ENCODE measurements around the gene IL17C. TPM values are rescaled to one million over a fixed set of nuclear protein-coding genes. Genes with fewer than 3 reads are reported as not detected.

The IL17C gene
- total RNA-seq, 1 donor from 2014 or later, result not detected

DNA sequence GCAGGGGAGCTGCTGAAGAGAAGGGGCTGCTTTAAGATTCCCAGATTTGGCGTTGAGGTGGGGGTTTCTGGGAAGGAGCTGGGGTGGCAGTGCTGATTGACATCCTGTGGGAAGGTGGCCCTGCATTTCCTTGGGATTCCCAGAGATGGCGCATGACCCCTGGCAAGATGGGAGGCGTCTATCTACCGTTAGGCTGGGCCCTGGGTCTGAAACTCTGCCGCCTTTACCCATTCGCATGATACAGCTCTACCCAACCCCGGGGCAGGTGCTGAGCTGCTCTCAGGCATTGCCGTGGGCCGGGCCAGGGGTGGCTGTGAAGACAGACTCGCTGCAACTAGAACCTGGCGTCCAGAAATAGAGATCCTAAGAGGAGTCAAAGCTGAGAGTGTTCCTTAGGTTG is 34.4 kb downstream of the IL17C start:
- DNase-seq (ENCODE audit: low spot score), result no peak
- intact Hi-C loops (cut with DNase I), result no loop called here
- no peak for ATAC-seq

DNA sequence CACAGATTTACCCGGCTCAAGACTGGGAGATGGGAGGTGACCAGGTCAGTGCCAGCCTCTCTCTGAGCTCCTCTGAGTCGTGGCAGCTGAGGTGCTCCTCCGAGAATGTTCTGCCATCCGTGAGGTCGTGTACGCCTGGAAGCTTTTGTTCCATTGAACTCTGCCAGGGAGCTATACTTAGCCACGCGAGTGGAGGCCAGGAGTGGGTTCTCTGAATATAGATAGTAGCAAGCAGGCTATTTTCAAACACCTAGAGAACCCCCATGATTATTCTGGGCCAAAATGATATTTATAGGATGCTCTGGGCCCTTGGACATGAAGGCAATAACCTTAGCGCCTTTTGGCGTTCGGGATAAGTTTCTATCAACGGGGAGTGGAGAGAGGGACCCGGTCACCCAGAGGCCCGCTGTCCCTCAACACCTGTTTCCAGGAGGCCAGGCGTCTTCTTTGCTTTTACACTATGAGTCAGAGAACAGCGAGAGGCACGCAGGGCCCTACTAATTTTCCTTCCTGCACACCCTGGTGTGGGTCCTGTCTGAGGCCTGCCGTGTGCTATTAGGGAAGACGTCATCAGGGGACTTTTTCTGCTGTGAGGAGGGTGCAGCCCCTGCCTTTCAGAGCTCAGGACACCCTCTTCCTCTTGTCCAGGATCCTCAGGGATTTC is 35.5 kb downstream of the IL17C start:
- intact Hi-C loops (cut with DNase I), result no loop called here
- DNase-seq (ENCODE audit: low spot score) (no peak), ATAC-seq (no peak)

DNA sequence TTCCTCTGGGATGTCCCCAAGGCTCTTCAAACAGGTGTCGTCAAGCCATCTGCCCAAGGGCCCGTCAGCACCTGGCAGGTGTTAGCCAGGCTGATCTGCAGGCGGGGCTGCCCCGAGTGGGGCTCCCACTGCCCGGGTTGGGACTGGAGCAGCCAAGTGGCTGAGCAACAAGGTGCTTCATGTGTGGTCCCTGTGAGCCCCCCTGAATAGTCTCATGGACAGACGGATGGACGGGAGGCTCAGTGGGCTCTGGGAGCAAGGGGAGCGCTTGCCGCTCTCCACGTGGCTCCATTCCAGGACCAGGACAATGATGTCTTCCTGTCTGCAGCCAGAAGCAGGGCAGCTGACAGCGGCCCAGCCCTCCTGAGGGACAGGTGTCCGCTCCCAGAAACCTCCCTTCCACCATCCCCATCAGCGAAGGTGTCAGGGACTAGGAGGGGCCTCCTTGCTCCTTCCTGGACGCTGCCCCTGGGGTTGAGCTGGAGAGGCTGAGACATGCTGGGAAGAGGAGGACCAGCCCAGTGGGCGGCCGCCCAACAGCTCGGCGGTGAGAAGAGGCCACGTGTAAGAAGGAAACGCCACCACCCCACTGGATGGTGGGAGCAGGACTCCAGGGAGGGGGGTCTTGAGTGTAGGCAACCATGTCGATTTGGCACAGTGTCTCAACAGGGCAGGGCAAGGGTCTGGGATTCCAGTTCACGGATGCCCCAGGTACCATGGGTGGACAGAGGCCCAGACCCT is 38.3 kb downstream of the IL17C start:
- intact Hi-C loops (cut with DNase I), result no loop called here
- DNase-seq (ENCODE audit: low spot score) (no peak), ATAC-seq (no peak)

DNA sequence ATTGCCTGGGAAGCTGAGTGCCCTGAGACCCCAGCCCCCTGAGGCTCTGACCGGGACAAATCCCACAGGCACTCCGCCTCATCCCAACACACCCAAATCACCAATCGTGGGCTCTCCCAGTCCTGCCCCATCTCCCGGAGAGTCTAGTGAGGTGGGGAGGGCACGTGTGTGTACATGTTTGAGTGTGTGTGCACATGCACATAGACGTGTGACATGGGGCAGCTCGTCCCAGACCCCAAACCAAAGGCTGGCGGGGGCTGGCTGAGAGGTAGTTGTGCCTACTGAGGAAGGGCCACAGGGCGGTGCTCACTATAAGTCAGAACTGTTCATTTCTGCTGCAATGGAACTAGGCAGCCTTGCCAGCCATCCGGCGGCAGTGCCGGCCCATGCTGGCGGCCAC is 39.3 kb downstream of the IL17C start:
- no peak for DNase-seq (ENCODE audit: low spot score)
- no peak for ATAC-seq

DNA sequence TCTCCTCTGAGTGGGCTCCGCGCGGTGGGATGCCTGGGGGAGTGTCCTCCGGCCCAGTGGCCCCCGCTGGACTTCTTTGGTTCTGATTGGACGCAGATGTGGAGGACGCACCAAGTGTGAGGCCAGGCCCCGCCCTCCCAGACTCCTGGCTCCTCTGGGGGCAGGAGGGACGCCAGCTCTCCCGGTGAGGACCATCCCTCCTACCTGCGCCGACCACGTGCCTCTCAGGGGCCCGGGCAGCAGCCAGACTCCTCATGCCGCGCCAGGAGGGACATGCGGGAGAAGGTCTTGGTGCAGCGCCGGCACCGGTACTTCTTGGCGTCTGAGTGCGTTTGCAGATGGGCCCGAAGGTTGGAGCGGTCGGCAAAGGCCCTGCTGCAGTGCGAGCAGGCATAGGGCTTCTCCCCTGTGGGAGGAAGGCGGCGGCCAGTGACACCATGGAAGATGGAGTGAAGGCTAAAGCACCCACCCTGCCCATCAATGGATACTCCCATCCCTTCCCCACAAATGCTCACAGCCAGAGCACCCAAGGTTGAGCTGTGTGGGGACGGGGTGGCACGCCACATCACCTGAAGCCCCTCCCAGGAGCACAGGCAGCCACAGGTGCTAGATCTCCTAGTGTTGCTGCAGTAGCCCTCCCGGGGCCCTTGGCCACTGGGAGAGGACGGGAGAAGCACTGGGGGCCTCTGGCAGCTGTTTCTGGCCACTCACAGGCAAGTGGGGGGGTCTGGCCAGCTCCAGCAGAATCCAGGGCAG is 40.0 kb downstream of the IL17C start:
- no peak for DNase-seq (ENCODE audit: low spot score)
- intact Hi-C loops (cut with DNase I), result no loop called here
- no peak for ATAC-seq

More for the DNA sequence above, 39.3 kb downstream of the IL17C start:
- intact Hi-C loops (cut with DNase I), result no loop called here

DNA sequence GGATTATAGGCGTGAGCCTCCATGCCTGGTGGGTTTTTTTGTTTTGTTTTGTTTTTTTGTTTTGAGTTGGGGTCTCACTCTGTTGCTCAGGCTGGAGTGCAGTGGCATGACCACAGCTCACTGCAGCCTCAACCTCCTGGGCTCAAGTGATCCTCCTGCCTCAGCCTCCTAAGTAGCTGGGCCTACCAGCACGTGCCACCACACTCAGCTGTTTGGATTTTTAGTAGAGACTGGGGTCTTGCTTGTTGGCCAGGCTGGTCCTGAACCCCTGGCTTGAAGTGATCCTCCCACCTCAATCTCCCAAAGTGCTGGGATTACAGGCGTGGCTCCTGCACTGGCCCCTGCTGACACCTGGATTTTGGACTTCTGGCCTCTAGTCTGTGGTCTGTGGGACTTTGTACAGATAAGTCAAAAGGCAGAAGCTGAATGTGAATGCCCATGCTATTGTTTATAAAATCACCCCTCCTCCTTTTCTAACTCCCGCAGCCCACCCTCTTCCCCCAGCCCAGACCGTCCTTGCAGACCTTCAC is 42.2 kb downstream of the IL17C start:
- ATAC-seq (no peak), DNase-seq (ENCODE audit: low spot score) (no peak)
- intact Hi-C loops (cut with DNase I), result no loop called here

DNA sequence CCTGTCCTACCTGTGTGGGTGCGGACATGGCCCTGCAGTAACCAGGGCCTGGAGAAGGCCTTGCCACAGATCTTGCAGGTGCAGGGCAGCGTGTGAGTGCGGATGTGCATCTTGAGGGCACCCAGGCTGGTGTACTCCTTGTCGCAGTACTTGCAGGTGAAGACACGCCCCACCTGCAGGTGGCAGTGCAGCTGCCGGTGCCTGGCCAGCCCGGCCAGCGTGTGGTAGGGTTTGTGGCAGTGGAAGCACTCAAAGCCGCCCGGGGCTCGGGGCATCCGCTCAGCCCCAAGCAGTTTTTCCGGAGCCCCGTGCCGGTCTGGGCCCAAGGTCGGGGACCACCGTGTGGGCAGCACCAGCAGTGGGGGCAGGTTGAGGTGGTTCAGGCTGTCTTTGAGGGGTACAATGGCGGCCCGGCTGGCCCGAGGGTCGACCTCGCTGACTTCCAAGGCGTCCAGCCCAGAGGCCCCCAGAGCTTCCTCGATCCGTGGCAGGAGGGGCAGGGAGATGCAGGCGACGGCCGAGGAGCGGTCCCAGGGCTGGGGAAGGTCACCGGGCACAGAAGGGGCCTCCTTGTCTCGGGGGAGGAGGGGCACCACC is 42.8 kb downstream of the IL17C start:
- DNase-seq (ENCODE audit: low spot score) (no peak), ATAC-seq (no peak)
- intact Hi-C loops (cut with DNase I), result no loop called here

DNA sequence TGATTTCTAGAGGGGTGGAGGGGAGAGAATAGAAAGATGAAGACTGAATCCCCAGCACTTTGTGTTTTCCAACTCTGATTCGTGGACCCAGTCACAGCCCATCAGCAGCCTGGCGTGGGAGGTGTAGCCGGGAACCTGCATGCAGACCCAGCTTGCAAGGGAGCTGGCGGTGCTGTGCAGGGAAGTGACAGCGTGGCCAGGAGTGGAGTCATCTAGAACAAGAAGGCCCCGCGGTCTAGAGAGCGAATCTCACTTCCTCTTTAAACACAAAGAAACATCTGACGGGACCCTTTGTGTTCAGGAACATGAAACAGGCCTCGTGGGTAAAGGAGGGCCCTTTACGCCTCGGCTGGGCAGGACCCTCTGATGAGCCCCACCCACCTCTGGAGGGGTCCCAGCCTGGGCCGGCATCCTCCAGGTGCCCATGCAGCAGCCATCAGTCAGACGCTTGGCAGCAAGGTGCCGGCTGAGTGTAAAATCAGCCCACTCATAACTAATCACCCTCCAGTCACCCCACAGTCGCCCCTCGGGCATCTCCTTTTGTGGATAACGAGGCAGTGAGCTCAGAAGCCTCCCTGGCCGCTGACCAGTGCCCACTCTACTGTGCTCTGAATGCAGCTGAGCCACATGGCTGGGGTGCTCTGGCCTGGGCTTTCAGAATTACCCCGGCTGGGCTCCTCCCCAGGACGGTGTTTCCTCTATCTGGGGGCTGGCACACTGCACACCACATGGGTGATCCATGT is 43.5 kb downstream of the IL17C start:
- DNase-seq (ENCODE audit: low spot score) (no peak), ATAC-seq (peak; percentile 45)
- intact Hi-C loops (cut with DNase I), result no loop called here

DNA sequence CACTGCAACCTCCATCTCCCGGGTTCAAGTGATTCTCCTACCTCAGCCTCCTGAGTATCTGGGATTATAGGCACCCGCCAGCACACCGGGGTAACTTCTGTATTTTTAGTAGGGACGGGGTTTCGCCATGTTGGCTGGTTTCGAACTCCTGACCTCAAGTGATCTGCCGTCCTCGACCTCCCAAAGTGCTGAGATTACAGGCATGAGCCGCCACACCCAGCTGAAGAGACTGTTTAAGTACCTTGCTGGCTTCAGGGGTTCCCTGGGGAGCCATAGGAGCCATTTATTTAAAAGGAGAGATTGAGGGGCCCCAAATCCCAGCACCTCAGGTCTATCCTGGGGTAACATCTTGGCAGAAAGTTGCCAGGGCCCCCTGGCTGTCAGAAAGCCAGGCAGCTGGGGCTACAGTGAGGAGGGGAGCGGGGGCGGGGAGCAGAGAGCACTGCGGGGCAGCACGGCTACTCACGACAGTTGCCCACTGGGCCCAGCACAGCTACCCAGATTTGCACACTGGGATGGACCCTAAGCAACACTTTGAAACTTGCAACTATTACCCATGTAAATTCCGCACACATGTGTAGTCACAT is 46.3 kb downstream of the IL17C start:
- intact Hi-C loops (cut with DNase I), result no loop called here
- ATAC-seq (no peak), DNase-seq (ENCODE audit: low spot score) (no peak)

DNA sequence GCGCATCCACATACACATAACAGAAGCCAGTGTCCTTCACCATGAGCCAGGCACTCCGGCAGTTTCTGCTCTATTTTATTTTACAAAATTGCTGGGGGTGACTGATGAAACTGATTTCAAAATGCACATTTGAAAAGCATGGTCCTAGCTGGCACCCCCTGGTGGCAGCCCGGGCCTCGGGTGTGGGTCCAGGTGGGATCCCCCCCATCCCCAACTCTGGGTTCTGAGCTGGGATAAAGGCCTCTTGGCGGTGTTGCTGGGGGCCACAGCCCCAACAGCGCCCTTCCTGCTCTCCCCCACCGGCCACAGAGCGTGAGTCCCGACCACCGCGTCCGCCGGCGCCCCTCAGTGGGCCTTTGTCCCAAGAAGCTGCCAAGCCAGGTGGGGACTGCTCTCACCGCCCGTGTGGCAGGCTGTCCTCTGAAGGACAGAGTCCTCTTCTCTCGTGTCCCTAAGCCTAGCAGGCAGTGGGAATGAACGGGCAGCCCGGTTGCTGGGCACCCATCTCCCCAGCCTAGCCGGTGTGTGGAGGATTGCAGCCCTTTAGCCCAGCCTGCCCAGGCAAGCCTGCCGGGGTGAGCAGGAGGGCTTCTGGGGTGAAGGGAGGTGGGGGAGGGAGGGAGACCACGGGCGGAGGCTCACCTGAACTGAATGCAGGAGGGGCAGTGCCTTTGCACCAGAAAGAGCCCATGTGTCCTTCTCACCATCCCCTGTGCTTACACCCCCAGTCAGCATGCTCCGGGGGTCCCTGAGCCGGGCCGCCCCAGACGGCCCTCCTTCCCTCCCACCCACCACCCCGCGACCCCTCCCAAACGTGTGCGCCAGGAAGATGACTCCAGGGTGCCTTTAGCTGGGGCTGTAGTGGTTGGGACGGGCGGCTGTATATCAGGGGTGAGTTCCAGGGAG is 47.0 kb downstream of the IL17C start:
- DNase-seq (ENCODE audit: low spot score) (no peak), ATAC-seq (peak; percentile 17)
- intact Hi-C loops (cut with DNase I), result no loop called here

DNA sequence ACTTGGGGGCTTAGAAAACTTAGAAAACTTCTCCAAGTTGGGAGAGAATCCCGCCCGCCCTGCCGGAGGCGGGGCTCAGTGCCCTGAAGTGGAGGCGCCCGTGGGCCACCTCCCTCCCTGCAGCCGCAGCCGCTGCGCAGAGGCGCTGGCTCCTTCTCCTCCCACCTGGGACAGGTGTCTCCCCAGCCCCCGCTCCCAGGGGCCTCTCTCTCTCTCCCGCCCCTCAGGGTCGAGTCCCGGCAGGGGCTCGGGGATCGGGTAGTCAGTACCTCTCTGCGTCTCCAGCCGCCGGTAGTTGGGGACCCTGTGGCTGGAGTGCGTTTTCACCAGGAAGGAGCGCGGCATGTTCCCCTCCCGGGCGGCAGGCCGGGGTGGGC is 47.7 kb downstream of the IL17C start:
- ATAC-seq (peak; percentile 7), DNase-seq (ENCODE audit: low spot score) (no peak)
- intact Hi-C loops (cut with DNase I), result no loop called here

DNA sequence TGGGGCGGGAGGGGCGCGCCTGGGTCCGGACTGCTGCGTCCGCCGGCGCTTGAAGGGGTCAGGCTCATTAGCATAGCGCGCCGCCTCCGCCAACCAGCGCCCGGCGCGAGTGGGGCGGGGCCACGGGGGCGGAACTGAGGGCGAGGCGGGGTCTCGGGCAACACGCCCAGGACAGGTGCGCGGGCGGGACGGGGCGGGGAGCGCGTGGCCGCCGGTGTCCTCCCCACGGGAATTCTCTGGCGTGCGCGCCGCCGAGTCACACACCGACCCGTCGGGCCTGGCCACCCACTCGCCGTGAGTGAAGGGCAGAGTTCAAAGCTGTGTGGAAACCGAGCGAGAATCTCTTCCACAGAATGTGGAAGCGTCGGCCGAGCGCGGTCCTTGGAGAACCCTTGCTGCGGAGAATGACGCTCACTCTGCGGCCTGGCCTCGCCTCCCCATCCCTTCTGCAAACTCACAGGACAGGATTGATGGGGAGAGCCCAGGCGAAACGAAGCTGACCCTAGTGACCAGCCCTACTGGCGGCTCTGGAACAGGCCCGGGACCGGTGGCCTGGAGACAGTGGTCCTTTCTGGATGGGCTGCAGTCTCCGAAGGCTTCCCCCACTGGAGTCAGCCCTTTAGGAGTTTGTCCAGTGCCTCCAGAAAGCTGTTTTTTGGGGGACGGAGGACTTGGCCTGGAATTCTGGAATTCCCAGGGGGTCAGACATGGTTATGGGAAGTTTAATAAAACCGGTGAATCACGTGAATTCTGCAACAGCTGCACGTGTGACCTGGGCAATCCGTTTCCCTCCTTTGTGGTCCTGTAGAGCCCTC is 48.3 kb downstream of the IL17C start, which contains the start of gene SNAI3:
Gene SNAI3 (minus strand): TSS at position 69 of the 815 bp plus-strand sequence. CDS start 101 bp downstream, outside the sequence.
- ATAC-seq, result peak; percentile 57
- peak; percentile 84 for DNase-seq (ENCODE audit: low spot score)
- intact Hi-C loops (cut with DNase I), result no loop called here

DNA sequence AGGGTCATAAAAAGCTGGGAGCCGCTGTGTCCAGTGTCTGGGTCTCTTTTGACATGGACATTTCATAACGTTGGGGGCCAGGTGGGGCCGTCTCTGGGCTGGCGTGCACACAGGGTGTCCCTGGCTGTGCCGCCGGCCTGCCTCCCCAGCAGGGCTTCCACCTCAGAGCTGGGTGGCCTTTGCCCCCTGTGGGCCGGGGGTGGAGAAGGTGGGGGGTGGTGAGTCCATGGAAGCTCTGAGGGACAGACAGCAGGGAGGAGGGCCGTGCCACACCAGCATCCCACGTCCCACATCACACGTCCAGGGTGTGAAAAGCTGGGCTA is 48.8 kb downstream of the IL17C start:
- intact Hi-C loops (cut with DNase I), result no loop called here
- DNase-seq (ENCODE audit: low spot score) (no peak), ATAC-seq (no peak)

DNA sequence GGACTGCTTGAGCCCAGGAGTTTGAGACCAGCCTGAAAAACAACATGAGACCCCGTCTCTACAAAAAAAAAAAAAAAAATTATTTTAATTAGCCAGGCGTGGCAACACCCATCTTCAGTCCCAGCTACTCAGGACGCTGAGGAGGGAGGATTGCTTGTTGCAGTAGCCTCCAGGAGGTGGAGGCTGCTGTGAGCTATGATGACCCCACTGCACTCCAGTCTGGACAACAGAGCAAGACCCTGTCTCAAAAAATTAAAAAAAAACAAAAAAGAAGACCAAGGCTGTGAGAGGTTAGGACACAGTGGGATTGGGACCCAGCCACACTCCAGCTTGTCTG is 49.3 kb downstream of the IL17C start:
- intact Hi-C loops (cut with DNase I), result no loop called here

DNA sequence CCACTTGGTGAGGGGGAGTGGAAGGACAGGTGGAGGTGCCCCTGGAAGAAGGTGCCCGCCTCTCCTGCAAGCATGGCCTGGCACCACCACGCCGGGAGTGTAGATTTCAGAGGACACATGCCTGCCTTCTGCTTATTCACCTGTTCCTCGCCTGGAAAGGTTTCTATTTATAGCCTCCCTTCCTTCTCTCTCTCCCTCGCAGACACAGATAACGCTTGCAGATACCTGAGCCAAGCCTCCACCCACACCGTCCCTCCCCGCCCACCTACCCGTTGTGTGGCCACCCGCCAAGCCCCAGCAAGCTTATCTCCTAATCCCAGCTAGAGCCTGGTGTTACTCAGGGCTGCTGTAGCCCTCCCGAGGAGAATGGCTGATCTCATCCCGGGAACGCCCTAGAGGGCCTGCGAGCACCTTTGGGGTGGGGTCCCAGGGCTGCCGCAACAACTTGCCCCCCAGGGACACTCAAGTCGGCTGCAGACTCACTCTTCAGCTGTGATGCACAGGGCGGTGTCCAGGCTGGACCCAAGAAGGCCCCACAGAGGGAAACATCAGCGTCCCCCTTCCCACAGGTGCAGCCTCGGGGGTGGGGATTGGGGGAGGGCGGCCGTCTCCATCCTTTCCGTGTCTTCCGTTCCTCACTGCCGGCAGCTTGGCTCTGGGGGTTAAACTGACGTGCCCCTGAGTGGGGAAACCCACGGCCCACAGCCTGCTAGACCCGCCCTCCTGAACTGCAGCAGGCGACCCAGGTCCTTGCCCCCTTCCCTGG is 49.8 kb downstream of the IL17C start:
- ATAC-seq, result no peak
- no peak for DNase-seq (ENCODE audit: low spot score)
- intact Hi-C loops (cut with DNase I), result no loop called here

More for the DNA sequence above, 49.3 kb downstream of the IL17C start:
- DNase-seq (ENCODE audit: low spot score) (no peak), ATAC-seq (no peak)
